Endodermal cell (in vitro differentiated cells): ENCODE measurements around the gene C15orf40. TPM values are rescaled to one million over a fixed set of nuclear protein-coding genes. Genes with fewer than 3 reads are reported as not detected.

Experiments
- DNase-seq: peaks from one replicate; pipeline ENCODE4 v3.0.0-alpha.2; 2017
- H3K27ac ChIP-seq: 2 replicates; pipeline ENCODE4 v1.5.1; 2013; ENCODE audit warnings: mild to moderate bottlenecking, low read depth, low read length, moderate library complexity
- H3K27me3 ChIP-seq: 2 replicates; pipeline ENCODE4 v1.6.1; 2013; ENCODE audit warnings: mild to moderate bottlenecking, low read length, moderate library complexity; ENCODE audit not compliant: insufficient read depth, control insufficient read depth, poor library complexity, severe bottlenecking
- H3K36me3 ChIP-seq: 2 replicates; pipeline ENCODE4 v1.7.0; 2013; ENCODE audit warnings: mild to moderate bottlenecking, low read length, moderate library complexity; ENCODE audit not compliant: control insufficient read depth, insufficient read depth
- H3K4me1 ChIP-seq: one replicate; pipeline ENCODE4 v1.7.0; 2013; ENCODE audit warnings: low read length; ENCODE audit not compliant: control insufficient read depth, insufficient read depth
- H3K4me3 ChIP-seq: 2 replicates; pipeline ENCODE4 v1.5.1; 2013; ENCODE audit warnings: mild to moderate bottlenecking, low read length, moderate library complexity
- H3K9ac ChIP-seq: 2 replicates; pipeline ENCODE4 v1.6.1; 2013; ENCODE audit warnings: mild to moderate bottlenecking, low read length, moderate library complexity; ENCODE audit not compliant: poor library complexity, severe bottlenecking; ENCODE audit errors: extremely low read depth
- H3K9me3 ChIP-seq: 2 replicates; pipeline ENCODE4 v1.6.1; 2013; ENCODE audit warnings: mild to moderate bottlenecking, low read length, moderate library complexity; ENCODE audit not compliant: control insufficient read depth
- H3K27ac Mint-ChIP-seq: 2 replicates; pipeline ENCODE4 v1.8.0; 2020; ENCODE audit warnings: mixed read lengths
- H3K27me3 Mint-ChIP-seq: 2 replicates; pipeline ENCODE4 v1.8.0; 2021; ENCODE audit warnings: mild to moderate bottlenecking, mixed read lengths; ENCODE audit not compliant: insufficient read depth
- H3K36me3 Mint-ChIP-seq: 2 replicates; pipeline ENCODE4 v1.8.0; 2020; ENCODE audit warnings: low read depth, mixed read lengths
- H3K4me1 Mint-ChIP-seq: 2 replicates; pipeline ENCODE4 v1.8.0; 2020; ENCODE audit warnings: mixed read lengths
- H3K4me3 Mint-ChIP-seq: 2 replicates; pipeline ENCODE4 v1.8.0; 2020; ENCODE audit warnings: mild to moderate bottlenecking, moderate library complexity, mixed read lengths
- H3K9me3 Mint-ChIP-seq: 2 replicates; pipeline ENCODE4 v1.8.0; 2020; ENCODE audit warnings: mild to moderate bottlenecking, mixed read lengths
- CTCF ChIP-seq: fragments of 200-600 bp; sonication (generic); conservative IDR thresholded peaks from 2 replicates; pipeline ENCODE4 v1.5.0; 2021; ENCODE audit warnings: antibody characterized with exemption, mild to moderate bottlenecking
- WGBS, 2 experiments: methylation state at CpG; one replicate each; pipeline versions ENCODE4 v1.1.5 to v1.1.7; 2013; ENCODE audit warnings: missing lambda C conversion rate in 2 of 2, mixed read lengths in 1 of 2; ENCODE audit not compliant: insufficient coverage in 1 of 2, insufficient read length in 1 of 2; 5-methylcytosine and 5-hydroxymethylcytosine counted together
- total RNA-seq, 2 donors: library from RNA; stranded (reverse); fragmentation: NEBNext Ultra II Directional in 1 of 2; extraction: Animal tissue kit (Norgen Biotek cat#: 25700) in 1 of 2; gene quantifications; 2 replicates in 1 of 2; 3 replicates in 1 of 2; pipeline ENCODE4 v1.2.1, GENCODE V29; 2021

C15orf40 gene
- total RNA-seq, 2 donors from 2014 or later: 15.5 to 17.7 TPM

- Mint-ChIP-seq H3K27ac (no peak overlapping the region), H3K4me3 (no peak overlapping the region), H3K27me3 (peaks cover 2% of the 10 kb centered on the region), H3K36me3 (peaks cover 38% of the 10 kb centered on the region), H3K9me3 (peaks cover 19% of the 10 kb centered on the region), H3K4me1 (peaks cover 9% of the 10 kb centered on the region)
- Histone ChIP-seq H3K9me3 (no peaks in the 10 kb centered on the region), H3K9ac (no peak overlapping the region), H3K36me3 (peaks cover 43% of the 10 kb centered on the region), H3K27me3 (no peaks in the 10 kb centered on the region), H3K4me3 (no peak overlapping the region), H3K27ac (no peak overlapping the region), H3K4me1 (peaks cover 6% of the 10 kb centered on the region)
- no peak for TF ChIP-seq CTCF
- 80 to 96% methylated on average over 3 to 5 of the region's 5 CpGs for WGBS, 2 experiments
- DNase-seq: no peak
Measured at GRCh38 chr15:83014205-83014653, 2.8 kb upstream of the C15orf40 start.

GRCh38 chr15:83012636-83013035, 1.2 kb upstream of the C15orf40 start:
- TF ChIP-seq CTCF: no peak
- peak overlapping the region; percentile 97 for H3K4me3 Mint-ChIP-seq
- H3K36me3 Mint-ChIP-seq: peaks cover 39% of the 10 kb centered on the region
- H3K27me3 Mint-ChIP-seq: peaks cover 2% of the 10 kb centered on the region
- H3K27me3 ChIP-seq: no peaks in the 10 kb centered on the region
- no peaks in the 10 kb centered on the region for H3K9me3 ChIP-seq
- H3K27ac Mint-ChIP-seq: no peak overlapping the region
- peaks cover 43% of the 10 kb centered on the region for H3K36me3 ChIP-seq
- H3K9ac ChIP-seq: no peak overlapping the region
- WGBS, 2 experiments: 98 to 100% methylated on average over 6 of the region's 6 CpGs
- peaks cover 9% of the 10 kb centered on the region for H3K4me1 Mint-ChIP-seq
- peak overlapping the region; percentile 98 for H3K4me3 ChIP-seq
- no peak overlapping the region for H3K27ac ChIP-seq
- H3K9me3 Mint-ChIP-seq: peaks cover 19% of the 10 kb centered on the region
- no peak for DNase-seq
- H3K4me1 ChIP-seq: peaks cover 6% of the 10 kb centered on the region

- Mint-ChIP-seq H3K36me3 (peaks cover 38% of the 10 kb centered on the region), H3K27me3 (peaks cover 2% of the 10 kb centered on the region), H3K4me1 (peaks cover 9% of the 10 kb centered on the region), H3K9me3 (peaks cover 19% of the 10 kb centered on the region), H3K27ac (peak overlapping the region; percentile 11), H3K4me3 (peak overlapping the region; percentile 97)
- peaks cover 6% of the 10 kb centered on the region for H3K4me1 ChIP-seq
- DNase-seq: no peak
- H3K9me3 ChIP-seq: no peaks in the 10 kb centered on the region
- peak overlapping the region; percentile 77 for H3K9ac ChIP-seq
- 88 to 95% methylated on average over 9 of the region's 9 CpGs for WGBS, 2 experiments
- no peaks in the 10 kb centered on the region for H3K27me3 ChIP-seq
- peak overlapping the region; percentile 67 for H3K27ac ChIP-seq
- no peak for TF ChIP-seq CTCF
- H3K4me3 ChIP-seq: peak overlapping the region; percentile 98
- peaks cover 40% of the 10 kb centered on the region for H3K36me3 ChIP-seq
Measured at GRCh38 chr15:83012076-83012426, 612 bp upstream of the C15orf40 start.
